Ishikawa (cell line): ENCODE data around the gene TMPRSS2.

Experiments
- CEBPB ChIP-seq: IDR thresholded peaks from 2 replicates; pipeline ENCODE4 v1.6.1; 2012
- CREB1 ChIP-seq: IDR thresholded peaks from 2 replicates; pipeline ENCODE4 v1.6.1; 2012; ENCODE audit warnings: low read depth
- EGR1 ChIP-seq: IDR thresholded peaks from 2 replicates; pipeline ENCODE4 v1.6.1; 2012
- EP300 ChIP-seq: IDR thresholded peaks from 2 replicates; pipeline ENCODE4 v1.6.1; 2012; ENCODE audit warnings: borderline replicate concordance
- FOXM1 ChIP-seq: IDR thresholded peaks from 2 replicates; pipeline ENCODE4 v1.6.1; 2012; ENCODE audit warnings: low read depth, borderline replicate concordance
- MAX ChIP-seq: IDR thresholded peaks from 2 replicates; pipeline ENCODE4 v1.6.1; 2012
- NFIC ChIP-seq: IDR thresholded peaks from 2 replicates; pipeline ENCODE4 v1.6.1; 2012
- RAD21 ChIP-seq: IDR thresholded peaks from 2 replicates; pipeline ENCODE4 v1.6.1; 2012; ENCODE audit warnings: low read depth
- TAF1 ChIP-seq: IDR thresholded peaks from 2 replicates; pipeline ENCODE4 v1.6.1; 2012; ENCODE audit warnings: low read depth, mild to moderate bottlenecking
- TCF12 ChIP-seq: IDR thresholded peaks from 2 replicates; pipeline ENCODE4 v1.6.1; 2012; ENCODE audit warnings: low read depth
- TEAD4 ChIP-seq: IDR thresholded peaks from 2 replicates; pipeline ENCODE4 v1.6.1; 2012
- USF1 ChIP-seq: IDR thresholded peaks from 2 replicates; pipeline ENCODE4 v1.6.1; 2012
- YY1 ChIP-seq: IDR thresholded peaks from 2 replicates; pipeline ENCODE4 v1.6.1; 2012; ENCODE audit warnings: low read depth
- ZBTB7A ChIP-seq: IDR thresholded peaks from 2 replicates; pipeline ENCODE4 v1.6.1; 2012; ENCODE audit warnings: low read depth
- TF ChIP-seq, protein P1 (sequence below): IDR thresholded peaks from 2 replicates; pipeline ENCODE4 v1.6.1; 2012; ENCODE audit warnings: low read depth, mild to moderate bottlenecking

TMPRSS2 gene

GRCh38 chr21:41507521-41508414 is at the start of gene TMPRSS2:
Gene TMPRSS2 (minus strand): TSS chr21:41508158. CDS start chr21:41498133, 10,025 bp downstream.
- TF ChIP-seq TAF1 (peak; percentile 50; the same call in 1 of the 2 replicates), FOXM1 (no peak), EGR1 (peak; percentile 72), TEAD4 (no peak), ZBTB7A (peak; percentile 88), YY1 (no peak)
- TF ChIP-seq, protein P1, sequence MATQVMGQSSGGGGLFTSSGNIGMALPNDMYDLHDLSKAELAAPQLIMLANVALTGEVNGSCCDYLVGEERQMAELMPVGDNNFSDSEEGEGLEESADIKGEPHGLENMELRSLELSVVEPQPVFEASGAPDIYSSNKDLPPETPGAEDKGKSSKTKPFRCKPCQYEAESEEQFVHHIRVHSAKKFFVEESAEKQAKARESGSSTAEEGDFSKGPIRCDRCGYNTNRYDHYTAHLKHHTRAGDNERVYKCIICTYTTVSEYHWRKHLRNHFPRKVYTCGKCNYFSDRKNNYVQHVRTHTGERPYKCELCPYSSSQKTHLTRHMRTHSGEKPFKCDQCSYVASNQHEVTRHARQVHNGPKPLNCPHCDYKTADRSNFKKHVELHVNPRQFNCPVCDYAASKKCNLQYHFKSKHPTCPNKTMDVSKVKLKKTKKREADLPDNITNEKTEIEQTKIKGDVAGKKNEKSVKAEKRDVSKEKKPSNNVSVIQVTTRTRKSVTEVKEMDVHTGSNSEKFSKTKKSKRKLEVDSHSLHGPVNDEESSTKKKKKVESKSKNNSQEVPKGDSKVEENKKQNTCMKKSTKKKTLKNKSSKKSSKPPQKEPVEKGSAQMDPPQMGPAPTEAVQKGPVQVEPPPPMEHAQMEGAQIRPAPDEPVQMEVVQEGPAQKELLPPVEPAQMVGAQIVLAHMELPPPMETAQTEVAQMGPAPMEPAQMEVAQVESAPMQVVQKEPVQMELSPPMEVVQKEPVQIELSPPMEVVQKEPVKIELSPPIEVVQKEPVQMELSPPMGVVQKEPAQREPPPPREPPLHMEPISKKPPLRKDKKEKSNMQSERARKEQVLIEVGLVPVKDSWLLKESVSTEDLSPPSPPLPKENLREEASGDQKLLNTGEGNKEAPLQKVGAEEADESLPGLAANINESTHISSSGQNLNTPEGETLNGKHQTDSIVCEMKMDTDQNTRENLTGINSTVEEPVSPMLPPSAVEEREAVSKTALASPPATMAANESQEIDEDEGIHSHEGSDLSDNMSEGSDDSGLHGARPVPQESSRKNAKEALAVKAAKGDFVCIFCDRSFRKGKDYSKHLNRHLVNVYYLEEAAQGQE: no peak

DNA sequence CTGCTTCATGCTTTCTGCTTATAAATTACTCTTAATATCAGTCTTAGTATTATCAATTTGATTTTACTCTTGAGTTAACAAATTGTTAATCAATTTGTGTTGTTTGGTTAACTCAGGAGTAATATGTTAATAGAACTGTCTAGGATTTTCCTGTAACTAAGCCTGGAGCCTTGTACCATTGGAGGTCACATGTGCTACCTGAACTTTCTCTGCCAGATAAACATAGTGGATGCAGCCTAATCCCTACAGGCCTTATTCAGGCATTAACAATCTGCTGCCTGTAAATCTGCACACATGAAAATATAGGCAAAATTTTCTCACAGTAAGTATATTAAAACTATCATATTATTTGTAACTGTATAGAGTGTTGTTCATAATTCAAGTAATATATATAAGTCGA is 47.1 kb upstream of the TMPRSS2 start:
- TF ChIP-seq TAF1: no peak
- TF ChIP-seq TEAD4: no peak
- no peak for TF ChIP-seq NFIC
- TF ChIP-seq CREB1: no peak
- TF ChIP-seq USF1: no peak
- no peak for TF ChIP-seq TCF12
- no peak for TF ChIP-seq YY1

- TF ChIP-seq CEBPB: no peak
- TF ChIP-seq TCF12: no peak
- TF ChIP-seq ZBTB7A: no peak
- no peak for TF ChIP-seq FOXM1
- no peak for TF ChIP-seq NFIC
- TF ChIP-seq RAD21: no peak
- TF ChIP-seq CREB1: no peak
- no peak for TF ChIP-seq EGR1
- TF ChIP-seq, protein P1: no peak
- no peak for TF ChIP-seq EP300
- TF ChIP-seq TAF1: no peak
- no peak for TF ChIP-seq TEAD4
- no peak for TF ChIP-seq MAX
- no peak for TF ChIP-seq YY1
- TF ChIP-seq USF1: no peak
These were observed 44.3 kb upstream of the TMPRSS2 start for GRCh38 chr21:41552254-41552653.

DNA sequence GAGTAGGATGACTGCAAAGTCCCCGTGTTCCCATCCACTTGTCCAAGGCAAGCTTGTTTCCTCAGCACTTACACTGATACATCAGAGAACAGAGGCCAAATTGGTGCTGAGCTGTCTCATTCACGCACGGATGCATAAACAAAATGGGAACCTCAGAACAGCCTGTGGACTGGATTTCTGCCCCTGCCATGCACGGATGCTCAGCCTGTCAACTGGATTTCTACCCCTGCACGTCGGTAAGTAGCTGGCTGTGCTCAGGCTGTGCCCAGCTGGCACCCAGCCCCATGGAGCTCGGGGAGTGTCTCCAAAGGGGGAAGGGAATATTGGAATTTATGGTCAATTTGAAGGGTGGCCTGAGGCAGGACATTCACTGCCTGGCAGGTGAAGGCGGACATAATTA is 40.8 kb upstream of the TMPRSS2 start:
- peak; percentile 92 for TF ChIP-seq TCF12
- peak; percentile 44; the same call in 1 of the 2 replicates for TF ChIP-seq FOXM1
- peak; percentile 57; the same call in 1 of the 2 replicates for TF ChIP-seq YY1
- TF ChIP-seq EP300: peak; percentile 89
- no peak for TF ChIP-seq EGR1
- TF ChIP-seq NFIC: peak; percentile 91
- peak; percentile 72 for TF ChIP-seq TEAD4
- peak; percentile 27; the same call in 1 of the 2 replicates for TF ChIP-seq RAD21
- TF ChIP-seq CEBPB: no peak; the same call in 1 of the 2 replicates

DNA sequence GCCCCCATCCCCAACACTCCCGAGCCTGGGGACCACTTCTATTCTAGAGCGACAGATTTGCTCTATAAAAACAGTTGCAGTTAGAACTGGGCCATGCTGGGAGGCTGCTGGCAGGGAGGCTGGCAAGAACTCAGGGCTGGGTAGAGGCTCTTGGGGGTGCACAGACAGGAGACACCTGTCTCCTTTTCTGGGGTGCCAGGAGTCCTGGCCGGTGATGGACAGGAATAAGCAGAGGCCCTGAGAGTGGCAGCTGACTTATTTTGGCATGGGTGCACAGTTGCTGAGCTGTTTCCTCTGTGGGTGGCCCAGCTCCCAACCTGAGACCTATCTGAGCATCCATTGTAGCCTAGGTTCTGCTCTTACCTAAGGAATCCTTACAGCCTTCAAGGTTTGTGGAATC is 39.2 kb upstream of the TMPRSS2 start:
- TF ChIP-seq TEAD4 (no peak), CREB1 (no peak), EP300 (no peak), NFIC (no peak), RAD21 (no peak), MAX (no peak), ZBTB7A (no peak), TAF1 (no peak), TCF12 (no peak), EGR1 (no peak), YY1 (no peak), CEBPB (no peak)
- TF ChIP-seq, protein P1: no peak
